Heart left ventricle (tissue), 13 donors: Measurements from ENCODE around the gene PLCD1.

ENCODE experiments used
- CTCF ChIP-seq, 12 donors: fragments of 200-600 bp; sonication (generic) in 4 of 12; IDR thresholded peaks; one replicate each; pipeline versions ENCODE4 v1.5.0 to v1.8.0; 2018 to 2022; ENCODE audit warnings: antibody characterized with exemption in 12 of 12, mild to moderate bottlenecking in 5 of 12
- POLR2A ChIP-seq, 2 donors: fragments of 450-650 bp; IDR thresholded peaks; one replicate each; pipeline ENCODE4 v1.6.1; 2017; ENCODE audit warnings: antibody characterized with exemption in 2 of 2, mild to moderate bottlenecking in 2 of 2, moderate library complexity in 2 of 2
- donor health status: ischemic (EF 13 %, LVEDD 7.1; RV severe dilation, severe dysfunction).
- donor health status: DM: no; HTN: yes; CAD: no.
- donor health status: DM: no; HTN: no; CAD: no.
- donor health status: ischemic (EF 25% LVEDD 6.9; RV normal size, moderate dysfunction).
- donor health status: ischemic (EF 25% LVEDD 5.7; RV mildly dilated, moderate dysfunction).
- donor health status: ischemic (EF 35%, LVEDD 5.7; RV mildly dilated, moderate dysfunction).
- donor health status: nonischemic (EF 11% LVEDD 7.7; RV severe dilation, severe dysfunction).
- donor health status: DM: yes; HTN: yes; CAD: no.
- donor health status: PGD.
- donor health status: ischemic (EF 29% LVEDD 5.4; RV normal size, mild dysfunction).
- donor health status: nonischemic (EF 23%, LVEDD 6.1; RV moderate dilation, normal function).

GRCh38 chr3:37982331-37982730, 47.1 kb downstream of the PLCD1 start:
- TF ChIP-seq CTCF (IDR thresholded peaks at IDR 0.05) = no peak
- no peak for TF ChIP-seq POLR2A (IDR thresholded peaks at IDR 0.05)
